ENCODE measurements around the gene LIMS3.
"Not testable (repeated sequence)": the region's sequence is repeated elsewhere in the genome, so short reads cannot be mapped to it uniquely, and the experiment has no call there.

DNA sequence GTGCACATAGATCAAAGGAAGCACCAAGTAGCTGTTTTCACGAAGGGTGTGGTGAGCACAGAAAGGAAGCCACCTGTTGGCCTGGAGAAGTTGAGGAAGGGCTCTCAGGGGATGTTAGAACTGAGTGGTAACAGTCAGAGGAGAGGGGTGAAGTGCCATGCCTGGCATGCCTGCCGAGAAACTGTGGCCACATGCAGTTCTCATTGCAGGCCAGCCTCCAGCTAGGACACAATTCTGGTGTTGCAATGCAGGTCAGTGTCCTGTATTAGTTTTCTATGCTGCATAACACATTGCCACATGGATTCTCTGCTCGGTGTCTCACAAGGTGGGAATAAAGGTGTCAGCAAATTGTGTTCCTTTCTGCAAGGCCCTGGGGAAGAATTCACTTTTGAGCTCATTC, 46.9 kb downstream of the LIMS3 start:
- TF ChIP-seq, protein P1, sequence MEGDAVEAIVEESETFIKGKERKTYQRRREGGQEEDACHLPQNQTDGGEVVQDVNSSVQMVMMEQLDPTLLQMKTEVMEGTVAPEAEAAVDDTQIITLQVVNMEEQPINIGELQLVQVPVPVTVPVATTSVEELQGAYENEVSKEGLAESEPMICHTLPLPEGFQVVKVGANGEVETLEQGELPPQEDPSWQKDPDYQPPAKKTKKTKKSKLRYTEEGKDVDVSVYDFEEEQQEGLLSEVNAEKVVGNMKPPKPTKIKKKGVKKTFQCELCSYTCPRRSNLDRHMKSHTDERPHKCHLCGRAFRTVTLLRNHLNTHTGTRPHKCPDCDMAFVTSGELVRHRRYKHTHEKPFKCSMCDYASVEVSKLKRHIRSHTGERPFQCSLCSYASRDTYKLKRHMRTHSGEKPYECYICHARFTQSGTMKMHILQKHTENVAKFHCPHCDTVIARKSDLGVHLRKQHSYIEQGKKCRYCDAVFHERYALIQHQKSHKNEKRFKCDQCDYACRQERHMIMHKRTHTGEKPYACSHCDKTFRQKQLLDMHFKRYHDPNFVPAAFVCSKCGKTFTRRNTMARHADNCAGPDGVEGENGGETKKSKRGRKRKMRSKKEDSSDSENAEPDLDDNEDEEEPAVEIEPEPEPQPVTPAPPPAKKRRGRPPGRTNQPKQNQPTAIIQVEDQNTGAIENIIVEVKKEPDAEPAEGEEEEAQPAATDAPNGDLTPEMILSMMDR (IDR thresholded peaks at IDR 0.05; ENCODE audit: low read depth, low read length), result not testable (repeated sequence)
- not testable (repeated sequence) for TF ChIP-seq EZH2phosphoT487 (IDR thresholded peaks at IDR 0.05; ENCODE audit: low read depth)
